Ishikawa (cell line): ENCODE results near the gene RNU5D-1.

ENCODE experiments used
- CEBPB ChIP-seq: IDR thresholded peaks from 2 replicates; pipeline ENCODE4 v1.6.1; 2012
- CREB1 ChIP-seq: IDR thresholded peaks from 2 replicates; pipeline ENCODE4 v1.6.1; 2012; ENCODE audit warnings: low read depth
- EGR1 ChIP-seq: IDR thresholded peaks from 2 replicates; pipeline ENCODE4 v1.6.1; 2012
- EP300 ChIP-seq: IDR thresholded peaks from 2 replicates; pipeline ENCODE4 v1.6.1; 2012; ENCODE audit warnings: borderline replicate concordance
- FOXM1 ChIP-seq: IDR thresholded peaks from 2 replicates; pipeline ENCODE4 v1.6.1; 2012; ENCODE audit warnings: low read depth, borderline replicate concordance
- NFIC ChIP-seq: IDR thresholded peaks from 2 replicates; pipeline ENCODE4 v1.6.1; 2012
- RAD21 ChIP-seq: IDR thresholded peaks from 2 replicates; pipeline ENCODE4 v1.6.1; 2012; ENCODE audit warnings: low read depth
- TAF1 ChIP-seq: IDR thresholded peaks from 2 replicates; pipeline ENCODE4 v1.6.1; 2012; ENCODE audit warnings: low read depth, mild to moderate bottlenecking
- TCF12 ChIP-seq: IDR thresholded peaks from 2 replicates; pipeline ENCODE4 v1.6.1; 2012; ENCODE audit warnings: low read depth
- TEAD4 ChIP-seq: IDR thresholded peaks from 2 replicates; pipeline ENCODE4 v1.6.1; 2012
- YY1 ChIP-seq: IDR thresholded peaks from 2 replicates; pipeline ENCODE4 v1.6.1; 2012; ENCODE audit warnings: low read depth
- ZBTB7A ChIP-seq: IDR thresholded peaks from 2 replicates; pipeline ENCODE4 v1.6.1; 2012; ENCODE audit warnings: low read depth
- TF ChIP-seq, protein P1 (sequence below): IDR thresholded peaks from 2 replicates; pipeline ENCODE4 v1.6.1; 2012
- TF ChIP-seq, protein P2 (sequence below): IDR thresholded peaks from 2 replicates; pipeline ENCODE4 v1.6.1; 2012; ENCODE audit warnings: low read depth, mild to moderate bottlenecking
- TF ChIP-seq, protein P3 (sequence below): IDR thresholded peaks from 2 replicates; pipeline ENCODE4 v1.6.1; 2012

Gene RNU5D-1

DNA sequence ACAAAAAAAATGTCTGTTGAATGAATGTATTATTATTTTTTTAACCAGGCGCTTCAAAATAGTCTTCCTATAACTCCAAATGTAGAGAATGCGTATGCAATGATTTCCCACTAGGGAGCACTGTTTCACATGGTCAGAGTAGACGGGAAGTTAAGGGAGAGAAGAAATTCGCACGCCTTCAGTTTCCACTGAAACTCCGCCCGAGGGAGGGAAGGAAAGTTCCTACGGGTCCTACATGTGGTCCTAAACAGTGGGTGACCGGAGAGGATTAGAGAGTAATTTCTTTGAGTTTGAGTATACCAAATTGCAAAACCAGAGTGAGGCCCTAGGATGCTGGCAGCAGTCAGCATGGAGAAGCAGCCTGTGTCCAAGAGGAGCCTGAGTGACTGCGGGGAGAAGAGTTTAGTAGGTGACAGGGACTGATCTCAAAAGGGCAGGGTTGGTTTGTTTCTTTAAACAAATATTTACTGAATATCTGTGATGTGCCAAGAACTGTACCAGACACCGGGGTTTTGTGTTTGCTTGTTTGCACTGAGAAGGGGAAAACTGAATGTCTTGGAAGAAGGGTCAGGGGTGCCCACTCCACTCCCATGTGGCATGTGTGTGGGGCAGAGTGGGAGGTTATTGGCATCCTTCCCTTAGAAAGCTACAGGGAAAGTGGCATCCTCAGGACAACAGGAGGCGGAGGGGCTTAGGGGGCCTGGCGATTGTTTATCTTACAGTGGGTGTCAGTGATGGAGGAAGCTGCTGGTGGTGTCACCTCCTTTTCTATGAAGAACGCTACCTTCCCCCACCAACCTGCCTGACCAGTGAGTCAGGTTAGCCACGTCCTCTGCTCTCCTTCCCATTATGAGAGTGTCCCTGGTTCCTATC lies 22.8 kb downstream of the RNU5D-1 start:
- TF ChIP-seq, protein P1, sequence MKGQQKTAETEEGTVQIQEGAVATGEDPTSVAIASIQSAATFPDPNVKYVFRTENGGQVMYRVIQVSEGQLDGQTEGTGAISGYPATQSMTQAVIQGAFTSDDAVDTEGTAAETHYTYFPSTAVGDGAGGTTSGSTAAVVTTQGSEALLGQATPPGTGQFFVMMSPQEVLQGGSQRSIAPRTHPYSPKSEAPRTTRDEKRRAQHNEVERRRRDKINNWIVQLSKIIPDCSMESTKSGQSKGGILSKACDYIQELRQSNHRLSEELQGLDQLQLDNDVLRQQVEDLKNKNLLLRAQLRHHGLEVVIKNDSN: no peak
- TF ChIP-seq RAD21: peak; percentile 41; the same call in 1 of the 2 replicates

DNA sequence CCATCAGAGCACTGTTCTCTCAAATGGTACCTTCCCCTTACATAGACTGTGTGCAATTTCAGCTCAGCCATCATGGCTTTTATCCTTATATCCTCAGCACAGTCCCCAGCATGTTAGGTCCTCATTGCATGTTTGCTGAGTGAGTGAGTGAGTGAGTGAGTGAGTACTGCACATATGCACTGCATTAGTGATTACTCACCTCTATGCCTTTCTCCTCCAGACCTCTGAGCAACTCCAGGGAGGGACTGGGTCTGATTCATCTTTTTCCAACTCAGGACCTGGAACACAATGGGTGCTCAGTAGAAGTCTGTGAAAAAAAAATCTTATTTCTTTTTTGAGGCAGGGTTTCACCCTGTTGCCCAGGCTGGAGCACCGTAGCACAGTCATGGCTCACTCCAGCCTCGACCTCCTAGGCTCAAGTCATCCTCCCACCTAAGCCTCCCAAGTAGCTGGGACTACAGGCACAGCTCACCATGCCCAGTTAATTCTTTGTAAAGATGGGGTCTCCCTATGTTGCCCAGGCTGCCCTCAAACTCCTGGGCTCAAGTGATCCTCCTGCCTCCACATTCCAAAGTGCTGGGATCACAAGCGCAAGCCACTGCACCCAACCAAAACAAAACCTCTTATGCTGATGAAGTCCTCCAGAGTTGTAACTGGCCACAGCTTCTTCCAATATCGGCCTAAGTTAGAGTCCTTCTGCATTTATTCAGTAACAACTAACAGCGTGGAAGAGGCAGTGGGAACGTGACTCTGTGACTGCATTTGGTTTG lies 23.7 kb downstream of the RNU5D-1 start:
- TF ChIP-seq YY1 (no peak), CREB1 (no peak), TCF12 (no peak), CEBPB (no peak), FOXM1 (no peak), TAF1 (no peak), EP300 (no peak), NFIC (no peak), TEAD4 (no peak), EGR1 (no peak), RAD21 (no peak), ZBTB7A (no peak)
- TF ChIP-seq, protein P1: no peak
- TF ChIP-seq, protein P2, sequence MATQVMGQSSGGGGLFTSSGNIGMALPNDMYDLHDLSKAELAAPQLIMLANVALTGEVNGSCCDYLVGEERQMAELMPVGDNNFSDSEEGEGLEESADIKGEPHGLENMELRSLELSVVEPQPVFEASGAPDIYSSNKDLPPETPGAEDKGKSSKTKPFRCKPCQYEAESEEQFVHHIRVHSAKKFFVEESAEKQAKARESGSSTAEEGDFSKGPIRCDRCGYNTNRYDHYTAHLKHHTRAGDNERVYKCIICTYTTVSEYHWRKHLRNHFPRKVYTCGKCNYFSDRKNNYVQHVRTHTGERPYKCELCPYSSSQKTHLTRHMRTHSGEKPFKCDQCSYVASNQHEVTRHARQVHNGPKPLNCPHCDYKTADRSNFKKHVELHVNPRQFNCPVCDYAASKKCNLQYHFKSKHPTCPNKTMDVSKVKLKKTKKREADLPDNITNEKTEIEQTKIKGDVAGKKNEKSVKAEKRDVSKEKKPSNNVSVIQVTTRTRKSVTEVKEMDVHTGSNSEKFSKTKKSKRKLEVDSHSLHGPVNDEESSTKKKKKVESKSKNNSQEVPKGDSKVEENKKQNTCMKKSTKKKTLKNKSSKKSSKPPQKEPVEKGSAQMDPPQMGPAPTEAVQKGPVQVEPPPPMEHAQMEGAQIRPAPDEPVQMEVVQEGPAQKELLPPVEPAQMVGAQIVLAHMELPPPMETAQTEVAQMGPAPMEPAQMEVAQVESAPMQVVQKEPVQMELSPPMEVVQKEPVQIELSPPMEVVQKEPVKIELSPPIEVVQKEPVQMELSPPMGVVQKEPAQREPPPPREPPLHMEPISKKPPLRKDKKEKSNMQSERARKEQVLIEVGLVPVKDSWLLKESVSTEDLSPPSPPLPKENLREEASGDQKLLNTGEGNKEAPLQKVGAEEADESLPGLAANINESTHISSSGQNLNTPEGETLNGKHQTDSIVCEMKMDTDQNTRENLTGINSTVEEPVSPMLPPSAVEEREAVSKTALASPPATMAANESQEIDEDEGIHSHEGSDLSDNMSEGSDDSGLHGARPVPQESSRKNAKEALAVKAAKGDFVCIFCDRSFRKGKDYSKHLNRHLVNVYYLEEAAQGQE: no peak
- TF ChIP-seq, protein P3, sequence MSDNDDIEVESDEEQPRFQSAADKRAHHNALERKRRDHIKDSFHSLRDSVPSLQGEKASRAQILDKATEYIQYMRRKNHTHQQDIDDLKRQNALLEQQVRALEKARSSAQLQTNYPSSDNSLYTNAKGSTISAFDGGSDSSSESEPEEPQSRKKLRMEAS: no peak

DNA sequence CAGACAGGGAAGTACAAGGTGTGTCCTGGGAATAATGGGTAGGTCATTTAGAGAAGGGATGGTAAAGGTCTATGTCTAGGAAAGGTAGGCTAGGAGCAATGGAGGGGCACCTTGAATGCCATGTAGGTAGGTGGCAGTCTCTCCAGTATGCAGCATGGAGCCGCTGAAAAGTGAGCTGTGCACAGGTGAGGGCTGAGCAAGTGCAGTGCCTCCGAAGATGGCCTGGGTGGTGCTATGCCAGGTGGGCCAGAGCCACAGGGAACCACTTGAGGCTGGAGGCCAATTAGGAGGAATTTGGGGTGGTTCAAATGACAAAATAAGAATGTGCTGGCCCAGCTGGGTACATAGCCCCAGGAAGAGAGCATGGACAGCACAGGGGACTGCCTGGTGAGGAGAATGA lies 25.0 kb downstream of the RNU5D-1 start:
- TF ChIP-seq, protein P2: no peak
- TF ChIP-seq TEAD4: no peak
- TF ChIP-seq RAD21: no peak
- no peak for TF ChIP-seq CREB1
- TF ChIP-seq, protein P3: no peak
- TF ChIP-seq, protein P1: no peak

DNA sequence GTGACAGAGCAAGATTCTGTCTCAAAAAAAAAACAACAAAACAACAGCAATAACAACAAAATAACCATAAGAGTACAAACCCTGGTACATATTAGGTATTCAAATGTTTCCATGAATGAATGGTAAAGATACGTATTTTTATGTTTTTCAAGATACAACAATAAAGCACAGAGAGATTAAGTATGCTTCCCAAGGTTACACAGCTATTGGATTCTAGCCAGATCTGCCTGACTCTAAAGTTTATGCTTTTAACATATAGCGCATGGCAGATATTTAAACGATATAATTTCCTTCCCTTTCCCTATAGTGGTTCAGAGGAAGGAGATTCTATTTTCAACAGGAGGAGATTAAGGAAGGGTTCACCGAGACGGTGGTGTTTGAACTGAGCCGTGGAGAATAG lies 25.5 kb downstream of the RNU5D-1 start:
- TF ChIP-seq CEBPB (no peak), ZBTB7A (no peak), TEAD4 (no peak), CREB1 (no peak)
- TF ChIP-seq, protein P3: no peak
- TF ChIP-seq, protein P2: no peak
